GM21619 (cell line): ENCODE results near the gene IPPK.
"Not testable (repeated sequence)": the region's sequence is repeated elsewhere in the genome, so short reads cannot be mapped to it uniquely, and the experiment has no call there.

ENCODE experiments used
- ATAC-seq: cut with Tn5 transposase; IDR thresholded peaks from one replicate; pipeline ENCODE4 v1.9.1; 2021; ENCODE audit not compliant: unreplicated experiment

Gene IPPK

GRCh38 chr9:92599938-92600461 is 69.9 kb downstream of the IPPK start:
- no peak for ATAC-seq

GRCh38 chr9:92598382-92598781 is 71.5 kb downstream of the IPPK start:
- no peak for ATAC-seq

GRCh38 chr9:92595930-92596329 is 74.0 kb downstream of the IPPK start:
- ATAC-seq, result no peak

- not testable (repeated sequence) for ATAC-seq
Measured at GRCh38 chr9:92595075-92595474, 74.9 kb downstream of the IPPK start.

GRCh38 chr9:92592946-92593861 is 76.7 kb downstream of the IPPK start:
- ATAC-seq, result no peak

- ATAC-seq, result no peak
Measured at GRCh38 chr9:92592537-92592936, 77.4 kb downstream of the IPPK start.

- ATAC-seq, result no peak
Measured at GRCh38 chr9:92590377-92590776, 79.6 kb downstream of the IPPK start.

- no peak for ATAC-seq
Measured at GRCh38 chr9:92589923-92590322, 80.0 kb downstream of the IPPK start.

GRCh38 chr9:92576175-92576574 is 93.8 kb downstream of the IPPK start:
- no peak for ATAC-seq

- ATAC-seq, result not testable (repeated sequence)
Measured at GRCh38 chr9:92573612-92574011, 96.3 kb downstream of the IPPK start.

GRCh38 chr9:92571871-92572270 is 98.1 kb downstream of the IPPK start:
- not testable (repeated sequence) for ATAC-seq

- no peak for ATAC-seq
Measured at GRCh38 chr9:92564982-92565381, 104.9 kb downstream of the IPPK start.

GRCh38 chr9:92564504-92564903 is 105.4 kb downstream of the IPPK start:
- no peak for ATAC-seq
